MM.1S (cell line): ENCODE measurements around the gene ZFP30.

Experiments
- DNase-seq: peaks from one replicate; pipeline ENCODE4 v3.0.0-alpha.2; 2015
- H2AFZ ChIP-seq: fragments of 300-600 bp; sonication (generic); 2 replicates; pipeline ENCODE4 v1.6.0; 2016; ENCODE audit warnings: antibody characterized with exemption, low read length
- H3F3A ChIP-seq: fragments of 300-600 bp; sonication (generic); 2 replicates; pipeline ENCODE4 v1.6.1; 2016; ENCODE audit warnings: mild to moderate bottlenecking, antibody characterized with exemption, low read length, moderate library complexity, mixed read lengths; ENCODE audit not compliant: insufficient read depth
- H3K27ac ChIP-seq: fragments of 300-600 bp; sonication (generic); 2 replicates; pipeline ENCODE4 v1.5.1; 2016; ENCODE audit warnings: mild to moderate bottlenecking, low read length
- H3K27me3 ChIP-seq: fragments of 300-600 bp; sonication (generic); replicated peaks from 2 replicates; pipeline ENCODE4 v1.6.0; 2016; ENCODE audit warnings: low read length; ENCODE audit not compliant: insufficient read depth
- H3K36me3 ChIP-seq: fragments of 300-600 bp; sonication (generic); replicated peaks from 2 replicates; pipeline ENCODE4 v1.6.1; 2016; ENCODE audit warnings: mild to moderate bottlenecking, low read length, mixed read lengths; ENCODE audit not compliant: insufficient read depth
- H3K4me1 ChIP-seq: fragments of 300-600 bp; sonication (generic); 2 replicates; pipeline ENCODE4 v1.6.1; 2016; ENCODE audit warnings: low read length, mixed read lengths
- H3K4me2 ChIP-seq: fragments of 300-600 bp; sonication (generic); 2 replicates; pipeline ENCODE4 v1.6.0; 2016; ENCODE audit warnings: low read depth, low read length
- H3K4me3 ChIP-seq: fragments of 300-600 bp; sonication (generic); 2 replicates; pipeline ENCODE4 v1.5.1; 2016; ENCODE audit warnings: low read length, mixed read lengths
- H3K79me2 ChIP-seq: fragments of 300-600 bp; sonication (generic); 2 replicates; pipeline ENCODE4 v1.6.1; 2016; ENCODE audit warnings: mixed run types, low read length, mixed read lengths
- H3K9ac ChIP-seq: fragments of 300-600 bp; sonication (generic); 2 replicates; pipeline ENCODE4 v1.6.1; 2016; ENCODE audit warnings: low read length, mixed read lengths
- H3K9me2 ChIP-seq: fragments of 300-600 bp; sonication (generic); replicated peaks from 2 replicates; pipeline ENCODE4 v1.6.1; 2016; ENCODE audit warnings: mild to moderate bottlenecking, low read length, mixed read lengths; ENCODE audit not compliant: insufficient read depth
- H3K9me3 ChIP-seq: fragments of 300-600 bp; sonication (generic); replicated peaks from 2 replicates; pipeline ENCODE4 v1.6.1; 2016; ENCODE audit warnings: mild to moderate bottlenecking, low read length, mixed read lengths; ENCODE audit not compliant: insufficient read depth
- H4K20me1 ChIP-seq: fragments of 300-600 bp; sonication (generic); 2 replicates; pipeline ENCODE4 v1.6.1; 2016; ENCODE audit warnings: mild to moderate bottlenecking, low read length, moderate library complexity, mixed read lengths; ENCODE audit not compliant: insufficient read depth
- CTCF ChIP-seq: fragments of 300-600 bp; sonication (generic); IDR thresholded peaks from 2 replicates; pipeline ENCODE4 v1.5.1; 2016; ENCODE audit warnings: antibody characterized with exemption, low read length, mixed read lengths
- EZH2 ChIP-seq: fragments of 300-600 bp; sonication (generic); optimal IDR thresholded peaks from 2 replicates; pipeline ENCODE3; 2017; ENCODE audit warnings: low read depth, mild to moderate bottlenecking, antibody characterized with exemption, low read length, mixed read lengths
- EZH2phosphoT487 ChIP-seq: fragments of 300-600 bp; sonication (generic); IDR thresholded peaks from 2 replicates; pipeline ENCODE4 v1.6.1; 2018; ENCODE audit warnings: antibody characterized with exemption, low read length

ZFP30 gene

GRCh38 chr19:37564624-37565369 is 90.5 kb downstream of the ZFP30 start:
- Histone ChIP-seq H3K27ac (no peak overlapping the region), H3K36me3 (no peaks in the 10 kb centered on the region), H3K79me2 (no peaks in the 10 kb centered on the region), H3K4me3 (no peak overlapping the region), H3K4me1 (no peaks in the 10 kb centered on the region), H2AFZ (no peak overlapping the region), H4K20me1 (no peaks in the 10 kb centered on the region), H3K9me3 (0 out of 2 replicates have a peak, but pooled peaks cover 4% of the 10 kb centered on the region), H3K27me3 (no peaks in the 10 kb centered on the region), H3K9me2 (no peaks in the 10 kb centered on the region), H3F3A (no peaks in the 10 kb centered on the region), H3K9ac (no peak overlapping the region), H3K4me2 (no peak overlapping the region)
- no peak for TF ChIP-seq CTCF
- TF ChIP-seq EZH2 = no peak
- TF ChIP-seq EZH2phosphoT487 = no peak
- no peak for DNase-seq
